Activated CD8-positive, alpha-beta T cell treated with anti-CD3 and anti-CD28 coated beads for 36 hours (primary cell): ENCODE results near the gene SOCS6. TPM values are rescaled to one million over a fixed set of nuclear protein-coding genes. Genes with fewer than 3 reads are reported as not detected.

ENCODE experiments used
- ATAC-seq: fragments of 200-7000 bp; cut with Tn5 transposase; one replicate; pipeline ENCODE4 v1.10.0; 2021; ENCODE audit warnings: mild to moderate bottlenecking, moderate library complexity
- CTCF ChIA-PET: fragments of 350-600 bp; sonication (Branson Sonifier 250); formaldehyde crosslinking; loops from one replicate; lab custom pipeline; 2021; ENCODE audit warnings: antibody characterized with exemption; lab: Charles Lee
- POLR2A ChIA-PET: fragments of 350-600 bp; sonication (Branson Sonifier 250); formaldehyde crosslinking; loops from one replicate; lab custom pipeline; 2021; ENCODE audit warnings: antibody characterized with exemption; lab: Charles Lee
- DNase-seq: peaks from one replicate; pipeline ENCODE4 v3.0.0-alpha.2; 2020
- H3K27ac Mint-ChIP-seq: one replicate; pipeline ENCODE4 v1.8.0; 2021; ENCODE audit warnings: mild to moderate bottlenecking, mixed read lengths
- H3K27me3 Mint-ChIP-seq: one replicate; pipeline ENCODE4 v1.8.0; 2021; ENCODE audit warnings: mixed read lengths
- H3K36me3 Mint-ChIP-seq: one replicate; pipeline ENCODE4 v1.8.0; 2021; ENCODE audit warnings: low read depth, mixed read lengths
- H3K4me1 Mint-ChIP-seq: one replicate; pipeline ENCODE4 v1.8.0; 2021; ENCODE audit warnings: low read depth, mixed read lengths
- H3K4me3 Mint-ChIP-seq: one replicate; pipeline ENCODE4 v1.8.0; 2021; ENCODE audit warnings: mild to moderate bottlenecking, moderate library complexity, mixed read lengths
- H3K9me3 Mint-ChIP-seq: one replicate; pipeline ENCODE4 v1.8.0; 2021; ENCODE audit warnings: mixed read lengths
- intact Hi-C: fragments of 100-400 bp; cut with micrococcal nuclease; formaldehyde crosslinking; loops from one replicate; pipeline ENCODE4 v1.10.0; 2022
- total RNA-seq, 2 experiments: library from RNA; stranded (reverse); gene quantifications; one replicate each; pipeline ENCODE4 v1.2.3, GENCODE V29; 2021
- TF ChIP-seq, protein P1 (sequence below): fragments of 200-600 bp; IDR thresholded peaks from one replicate; pipeline ENCODE4 v1.8.0; 2022; ENCODE audit warnings: antibody characterized with exemption, mild to moderate bottlenecking

The SOCS6 gene
- total RNA-seq, 2 experiments from 2014 or later, result 0.47 to 0.60 TPM

DNA sequence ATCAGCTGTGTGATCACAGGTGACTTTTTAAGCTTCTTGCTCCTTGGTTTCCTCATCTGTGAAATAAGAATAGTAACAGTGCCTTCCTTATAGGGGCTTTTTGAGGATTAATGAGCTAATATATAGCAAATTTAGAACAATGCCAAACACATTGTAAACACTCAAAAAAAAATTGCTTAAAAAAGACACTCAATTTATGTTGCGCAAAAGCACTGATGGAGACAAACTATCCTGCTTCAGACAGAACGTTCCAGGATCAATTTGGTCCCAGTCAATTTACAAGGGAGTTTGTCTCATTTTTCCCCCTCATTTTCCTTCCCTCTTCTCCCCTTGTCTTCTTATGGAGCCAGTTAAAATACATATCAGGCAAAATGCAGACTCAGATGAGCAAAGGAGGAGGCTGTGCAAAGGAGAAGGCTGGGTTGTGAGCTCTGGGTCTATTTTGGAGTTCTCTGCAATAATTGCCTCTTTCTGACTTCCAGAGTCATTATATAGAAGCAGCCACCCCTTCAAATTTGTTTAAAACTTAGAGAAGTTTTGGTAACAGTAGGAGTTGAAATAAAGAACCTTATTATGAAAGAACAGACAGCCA is 83.7 kb downstream of the SOCS6 start:
- TF ChIP-seq, protein P1, sequence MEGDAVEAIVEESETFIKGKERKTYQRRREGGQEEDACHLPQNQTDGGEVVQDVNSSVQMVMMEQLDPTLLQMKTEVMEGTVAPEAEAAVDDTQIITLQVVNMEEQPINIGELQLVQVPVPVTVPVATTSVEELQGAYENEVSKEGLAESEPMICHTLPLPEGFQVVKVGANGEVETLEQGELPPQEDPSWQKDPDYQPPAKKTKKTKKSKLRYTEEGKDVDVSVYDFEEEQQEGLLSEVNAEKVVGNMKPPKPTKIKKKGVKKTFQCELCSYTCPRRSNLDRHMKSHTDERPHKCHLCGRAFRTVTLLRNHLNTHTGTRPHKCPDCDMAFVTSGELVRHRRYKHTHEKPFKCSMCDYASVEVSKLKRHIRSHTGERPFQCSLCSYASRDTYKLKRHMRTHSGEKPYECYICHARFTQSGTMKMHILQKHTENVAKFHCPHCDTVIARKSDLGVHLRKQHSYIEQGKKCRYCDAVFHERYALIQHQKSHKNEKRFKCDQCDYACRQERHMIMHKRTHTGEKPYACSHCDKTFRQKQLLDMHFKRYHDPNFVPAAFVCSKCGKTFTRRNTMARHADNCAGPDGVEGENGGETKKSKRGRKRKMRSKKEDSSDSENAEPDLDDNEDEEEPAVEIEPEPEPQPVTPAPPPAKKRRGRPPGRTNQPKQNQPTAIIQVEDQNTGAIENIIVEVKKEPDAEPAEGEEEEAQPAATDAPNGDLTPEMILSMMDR, result no peak
- intact Hi-C loops, result no loop called here
- Mint-ChIP-seq H3K9me3 (no peaks in the 10 kb centered on the region), H3K4me1 (no peaks in the 10 kb centered on the region), H3K36me3 (no peaks in the 10 kb centered on the region), H3K4me3 (no peak overlapping the region), H3K27me3 (peaks cover 7% of the 10 kb centered on the region), H3K27ac (no peak overlapping the region)
- CTCF ChIA-PET, result no interaction called here
- POLR2A ChIA-PET, result no interaction called here
- DNase-seq (no peak), ATAC-seq (no peak)

DNA sequence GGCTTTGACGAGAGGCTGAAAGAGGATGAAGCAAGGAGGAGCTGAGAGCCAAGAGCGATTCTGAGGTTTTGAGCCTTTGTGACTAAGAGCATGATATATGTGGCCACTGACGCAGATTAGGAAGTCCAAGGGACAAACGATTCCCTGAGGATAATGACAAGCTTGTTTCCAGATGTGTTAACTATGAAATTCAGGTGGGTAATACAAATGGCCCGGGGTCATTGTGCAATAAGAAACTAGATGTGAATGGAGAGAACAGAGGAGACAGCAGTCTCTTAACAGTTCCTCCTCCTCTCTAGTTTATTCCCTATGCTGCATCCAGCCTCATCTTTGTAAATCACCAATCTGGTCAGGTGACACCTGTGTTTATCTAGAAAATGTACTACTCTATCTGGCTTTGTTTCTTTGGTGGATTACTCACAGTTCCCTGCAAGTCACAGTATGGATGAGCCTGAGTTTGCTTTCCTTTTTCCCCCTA is 84.2 kb downstream of the SOCS6 start:
- H3K27ac Mint-ChIP-seq, result no peak overlapping the region
- POLR2A ChIA-PET, result no interaction called here
- H3K9me3 Mint-ChIP-seq, result no peaks in the 10 kb centered on the region
- peaks cover 4% of the 10 kb centered on the region for H3K27me3 Mint-ChIP-seq
- intact Hi-C loops, result no loop called here
- H3K36me3 Mint-ChIP-seq, result no peaks in the 10 kb centered on the region
- H3K4me1 Mint-ChIP-seq, result no peaks in the 10 kb centered on the region
- DNase-seq (no peak), ATAC-seq (no peak)
- no peak overlapping the region for H3K4me3 Mint-ChIP-seq
- TF ChIP-seq, protein P1, result no peak
- CTCF ChIA-PET, result no interaction called here

DNA sequence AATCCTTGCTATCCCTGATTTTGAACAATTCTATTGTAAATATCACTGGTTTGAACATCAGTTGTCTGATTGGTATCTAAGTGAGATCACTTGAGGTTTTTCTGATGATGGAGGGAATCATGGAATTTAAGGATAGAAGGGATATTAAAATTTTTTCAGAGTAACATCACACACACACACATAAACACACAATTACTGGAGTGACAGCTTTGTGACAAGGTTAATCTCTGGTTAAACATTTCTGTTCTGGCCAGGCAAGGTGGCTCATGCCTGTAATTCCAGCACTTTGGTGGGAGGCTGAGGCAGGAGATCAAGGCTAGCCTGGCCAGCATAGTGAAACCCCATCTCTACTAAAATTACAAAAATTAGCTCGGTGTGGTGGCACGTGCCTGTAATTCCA is 85.3 kb downstream of the SOCS6 start:
- Mint-ChIP-seq H3K9me3 (no peaks in the 10 kb centered on the region), H3K27me3 (no peaks in the 10 kb centered on the region), H3K4me3 (no peak overlapping the region), H3K27ac (no peak overlapping the region), H3K36me3 (no peaks in the 10 kb centered on the region), H3K4me1 (no peaks in the 10 kb centered on the region)
- TF ChIP-seq, protein P1, result no peak
- intact Hi-C loops, result no loop called here
- ATAC-seq (no peak), DNase-seq (no peak)
- POLR2A ChIA-PET, result no interaction called here
- CTCF ChIA-PET, result no interaction called here

DNA sequence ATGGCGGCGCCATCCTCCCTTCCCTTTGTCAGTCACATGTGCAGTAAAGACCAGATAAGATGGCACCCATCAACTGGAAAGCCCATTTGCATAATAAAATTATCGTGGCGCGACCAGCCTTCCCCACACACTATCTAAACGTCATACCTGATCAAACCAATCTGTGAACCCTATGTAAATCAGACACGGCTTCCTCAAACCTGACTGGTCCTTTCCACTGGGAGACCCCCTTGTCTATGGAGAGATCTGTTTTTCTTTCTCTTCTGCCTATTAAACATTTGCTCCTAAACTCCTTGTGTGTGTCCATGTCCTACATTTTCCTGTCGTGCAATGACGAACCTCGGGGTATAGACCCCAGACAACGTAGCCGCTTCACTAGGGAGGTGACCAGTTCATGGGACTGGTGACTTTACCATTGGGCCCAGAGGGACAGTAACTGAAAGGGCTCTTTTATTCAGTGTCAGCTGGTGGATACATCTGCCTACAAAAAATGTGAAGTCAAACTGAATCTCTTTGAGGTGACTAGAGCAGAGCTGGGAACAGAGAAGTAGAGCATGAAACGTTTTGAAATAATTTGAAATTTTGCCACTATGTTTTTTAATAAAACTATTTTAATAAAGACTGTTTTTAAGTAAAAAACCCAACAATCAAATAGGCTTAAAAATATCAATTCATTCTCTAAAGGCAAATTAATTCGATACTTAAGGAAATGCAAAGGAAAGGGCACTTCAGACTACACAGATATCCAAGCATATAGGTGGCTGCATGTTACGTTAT is 87.5 kb downstream of the SOCS6 start:
- Mint-ChIP-seq H3K4me3 (no peak overlapping the region), H3K9me3 (no peaks in the 10 kb centered on the region), H3K4me1 (no peaks in the 10 kb centered on the region), H3K36me3 (no peaks in the 10 kb centered on the region), H3K27ac (no peak overlapping the region), H3K27me3 (no peaks in the 10 kb centered on the region)
- DNase-seq (no peak), ATAC-seq (no peak)
- intact Hi-C loops, result no loop called here
- TF ChIP-seq, protein P1, result no peak
- ChIA-PET CTCF (no interaction called here), POLR2A (no interaction called here)

DNA sequence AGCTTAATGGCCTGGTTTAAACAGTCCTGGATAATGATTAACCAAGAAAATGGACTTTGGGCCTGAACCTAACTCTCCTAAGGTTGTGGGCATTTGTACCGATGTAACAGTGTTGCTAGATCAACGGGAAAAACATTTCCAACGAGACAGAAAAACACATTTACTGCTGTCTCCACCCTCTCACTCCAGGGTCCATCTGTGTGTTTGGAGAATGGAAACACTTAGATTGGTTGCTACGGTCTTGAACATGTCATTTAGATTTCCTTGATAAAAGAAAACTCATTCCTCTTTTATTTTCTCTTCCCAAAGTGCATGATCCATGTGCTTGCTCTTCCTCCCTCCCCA is 88.0 kb downstream of the SOCS6 start:
- H3K36me3 Mint-ChIP-seq, result no peaks in the 10 kb centered on the region
- ChIA-PET CTCF (no interaction called here), POLR2A (no interaction called here)
- H3K4me3 Mint-ChIP-seq, result no peak overlapping the region
- TF ChIP-seq, protein P1, result no peak
- peaks cover 4% of the 10 kb centered on the region for H3K27me3 Mint-ChIP-seq
- DNase-seq, result no peak
- no peaks in the 10 kb centered on the region for H3K4me1 Mint-ChIP-seq
- intact Hi-C loops, result no loop called here
- no peaks in the 10 kb centered on the region for H3K9me3 Mint-ChIP-seq
- ATAC-seq, result no peak
- H3K27ac Mint-ChIP-seq, result no peak overlapping the region
